K562 (cell line): ENCODE results near the gene ZDHHC24. TPM values are rescaled to one million over a fixed set of nuclear protein-coding genes. Genes with fewer than 3 reads are reported as not detected.

Source experiments
- CHD4 ChIP-seq: fragments of 200-600 bp; sonication (generic); IDR thresholded peaks from 3 replicates; pipeline ENCODE4 v1.6.1; 2012; ENCODE audit warnings: low read depth, mild to moderate bottlenecking, mixed read lengths, low read length, inconsistent platforms; ENCODE audit not compliant: insufficient read depth, insufficient replicate concordance, poor library complexity, severe bottlenecking
- DDX20 ChIP-seq: fragments of 450-650 bp; IDR thresholded peaks from 2 replicates; pipeline ENCODE4 v1.6.1; 2016; ENCODE audit warnings: missing genetic modification characterization, low read depth, mild to moderate bottlenecking, missing compliant biosample characterization, moderate library complexity
- EP300 ChIP-seq: IDR thresholded peaks from 2 replicates; pipeline ENCODE4 v1.6.1; 2012; ENCODE audit warnings: low read length, improper control_type of control experiment
- JUND ChIP-seq, 2 experiments: IDR thresholded peaks; 2 replicates in 1 of 2; 3 replicates in 1 of 2; pipeline ENCODE4 v1.6.1; 2011; ENCODE audit warnings: borderline replicate concordance in 2 of 2, low read depth in 2 of 2, low read length in 2 of 2, improper control_type of control experiment in 1 of 2, missing biosample characterization in 1 of 2, missing genetic modification characterization in 1 of 2, missing genetic modification reagents in 1 of 2
- NCOR1 ChIP-seq: fragments of 450-650 bp; IDR thresholded peaks from 2 replicates; pipeline ENCODE4 v1.6.1; 2016; ENCODE audit warnings: mild to moderate bottlenecking, moderate library complexity
- NELFE ChIP-seq: IDR thresholded peaks from 2 replicates; pipeline ENCODE4 v1.6.1; 2011; ENCODE audit warnings: mild to moderate bottlenecking; ENCODE audit not compliant: insufficient read depth, insufficient read length
- POU5F1 ChIP-seq: fragments of 150-350 bp; IDR thresholded peaks from 2 replicates; pipeline ENCODE4 v1.6.1; 2014; ENCODE audit warnings: borderline replicate concordance, low read length, low read depth, mild to moderate bottlenecking; ENCODE audit not compliant: partially characterized antibody
- SAFB ChIP-seq: fragments of 200-400 bp; formaldehyde crosslinking; IDR thresholded peaks from 2 replicates; pipeline ENCODE4 v1.6.1; 2017; ENCODE audit warnings: low read depth, low read length, borderline replicate concordance
- SPI1 ChIP-seq: IDR thresholded peaks from 2 replicates; pipeline ENCODE4 v1.6.1; 2011; ENCODE audit warnings: low read depth, low read length, control low read depth, borderline replicate concordance
- SRSF3 ChIP-seq: fragments of 200-400 bp; formaldehyde crosslinking; IDR thresholded peaks from 2 replicates; pipeline ENCODE4 v1.6.1; 2016; ENCODE audit warnings: mild to moderate bottlenecking, low read length, moderate library complexity; ENCODE audit not compliant: insufficient read depth
- TGIF2 ChIP-seq: sonication (generic); formaldehyde crosslinking; IDR thresholded peaks from 2 replicates; pipeline ENCODE4 v1.8.1; 2022; ENCODE audit warnings: mild to moderate bottlenecking, missing genetic modification reagents, moderate library complexity
- TRIM24 ChIP-seq, 2 experiments: fragments of 450-650 bp; IDR thresholded peaks; 2 replicates each; pipeline ENCODE4 v1.6.1; 2016
- TRIM28 ChIP-seq: fragments of 450-650 bp; IDR thresholded peaks from 2 replicates; pipeline ENCODE4 v1.6.1; 2017
- XRCC3 ChIP-seq: fragments of 450-650 bp; IDR thresholded peaks from 2 replicates; pipeline ENCODE4 v1.6.1; 2017; ENCODE audit warnings: mild to moderate bottlenecking, moderate library complexity
- ZFPM2 ChIP-seq: fragments of 250-450 bp; sonication (Bioruptor Pico); IDR thresholded peaks from 2 replicates; pipeline ENCODE4 v1.5.1; 2022; ENCODE audit warnings: mild to moderate bottlenecking
- ZNF639 ChIP-seq, 2 experiments: fragments of 200-800 bp in 1 of 2; sonication (Bioruptor generic) in 1 of 2; sonication (generic) in 1 of 2; formaldehyde crosslinking in 1 of 2; IDR thresholded peaks in 1 of 2; conservative IDR thresholded peaks in 1 of 2; 2 replicates each; pipeline versions ENCODE4 v1.5.0 to v1.6.1; 2016 to 2020; ENCODE audit warnings: missing compliant biosample characterization in 1 of 2, missing genetic modification characterization in 1 of 2, missing genetic modification reagents in 1 of 2
- ZNF695 ChIP-seq: fragments of 450-650 bp; formaldehyde crosslinking; IDR thresholded peaks from 2 replicates; pipeline ENCODE4 v1.4.0; 2020; ENCODE audit warnings: mild to moderate bottlenecking, moderate library complexity
- ZNF766 ChIP-seq: fragments of 200-800 bp; sonication (Bioruptor generic); conservative IDR thresholded peaks from 2 replicates; pipeline ENCODE4 v1.6.1; 2016; ENCODE audit warnings: missing genetic modification characterization, missing compliant biosample characterization
- ZSCAN32 ChIP-seq: fragments of 450-650 bp; formaldehyde crosslinking; IDR thresholded peaks from 2 replicates; pipeline ENCODE4 v1.4.0; 2020; ENCODE audit warnings: mild to moderate bottlenecking, moderate library complexity
- polyA plus RNA-seq, 8 experiments: library from polyadenylated mRNA; depleted of rRNA in 4 of 8; stranded (reverse) in 5 of 8; unstranded in 3 of 8; fragments of >200 nt; fragmentation: Nextera tagmentation in 2 of 8; fragmentation: Illumina TruSeq in 1 of 8; extraction: Ambion mirVana in 2 of 8; extraction: Trizol in 1 of 8; gene quantifications; 2 replicates each; pipeline versions ENCODE4 v1.2.1 to v1.2.3, GENCODE V29; 2011 to 2014; ENCODE audit warnings: inconsistent platforms in 1 of 8, missing spikeins in 1 of 8
- total RNA-seq, 7 experiments: library from RNA; depleted of rRNA in 6 of 7; stranded (reverse); fragments of >200 nt in 6 of 7; fragmentation: Illumina TruSeq in 2 of 7; extraction: Trizol in 2 of 7; gene quantifications; 2 replicates each; pipeline versions ENCODE4 v1.2.1 to v1.2.3, GENCODE V29; 2011 to 2021; ENCODE audit warnings: low replicate concordance in 1 of 7
- TF ChIP-seq, protein P1 (sequence below): sonication (generic); formaldehyde crosslinking; IDR thresholded peaks from 2 replicates; pipeline ENCODE4 v1.4.0; 2020; ENCODE audit warnings: mild to moderate bottlenecking, missing genetic modification reagents
- TF ChIP-seq, protein P2 (sequence below): fragments of 450-650 bp; IDR thresholded peaks from one replicate; pipeline ENCODE4 v1.6.1; 2018; ENCODE audit warnings: mild to moderate bottlenecking, moderate library complexity; ENCODE audit not compliant: partially characterized antibody

Gene ZDHHC24
- total and polyA plus RNA-seq, 9 of the 15 experiments (the other 6 are each of a cell fraction or from before 2014, with no cell fraction given): 0.45 to 11.2 (median 2.7) TPM

DNA sequence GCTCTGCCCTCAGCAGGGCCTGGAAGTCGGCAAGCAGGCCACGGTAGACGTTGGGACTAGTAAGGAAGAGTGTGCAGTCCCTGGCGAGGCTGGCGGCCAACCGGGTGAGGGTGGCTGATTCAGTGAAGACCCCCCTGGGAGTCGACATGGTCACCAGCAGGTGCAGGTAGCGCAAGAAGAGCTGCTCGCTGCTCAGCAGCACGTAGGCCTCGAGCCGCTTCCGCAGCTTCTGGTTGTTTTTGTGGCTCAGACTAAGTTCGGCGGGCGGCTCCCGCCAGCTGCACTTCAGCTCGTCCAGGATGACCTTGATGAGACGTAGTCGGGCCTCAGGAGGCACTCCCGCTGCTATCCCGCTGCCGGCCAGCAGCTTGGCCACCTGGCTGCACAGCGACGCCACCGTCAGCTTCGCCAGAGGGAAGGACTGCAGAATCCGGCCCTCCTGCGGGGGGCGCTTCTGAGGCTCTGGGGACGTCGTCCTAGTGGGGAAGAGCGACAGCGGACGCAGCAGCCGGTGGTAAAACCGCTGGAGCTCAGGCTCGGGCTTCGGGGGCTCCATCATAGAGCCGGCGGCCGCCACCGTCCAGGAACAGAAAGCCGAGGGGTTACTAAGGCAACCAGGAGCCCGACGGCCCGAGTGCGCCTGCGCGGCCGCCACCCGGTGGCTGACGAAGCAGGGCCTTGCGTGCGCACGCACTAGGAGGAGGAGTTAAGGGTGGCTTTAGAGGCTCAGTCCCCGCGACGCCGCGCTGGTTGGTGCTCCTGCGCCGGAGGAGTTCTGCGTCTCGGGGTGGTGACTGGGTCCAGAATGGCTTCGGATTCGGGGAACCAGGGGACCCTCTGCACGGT lies 46.8 kb upstream of the ZDHHC24 start, which contains the start of the genes CCDC87 and CCS (continued):
- TF ChIP-seq JUND (IDR thresholded peaks at IDR 0.05; ENCODE audit: borderline replicate concordance, low read depth, low read length): peak; percentile 26; the same call in 1 of the 2 replicates
- TF ChIP-seq JUND (tag; IDR thresholded peaks at IDR 0.05; ENCODE audit: borderline replicate concordance, low read depth, low read length): peak; percentile 19; the same call in 1 of the 3 replicates
- TF ChIP-seq, protein P1, sequence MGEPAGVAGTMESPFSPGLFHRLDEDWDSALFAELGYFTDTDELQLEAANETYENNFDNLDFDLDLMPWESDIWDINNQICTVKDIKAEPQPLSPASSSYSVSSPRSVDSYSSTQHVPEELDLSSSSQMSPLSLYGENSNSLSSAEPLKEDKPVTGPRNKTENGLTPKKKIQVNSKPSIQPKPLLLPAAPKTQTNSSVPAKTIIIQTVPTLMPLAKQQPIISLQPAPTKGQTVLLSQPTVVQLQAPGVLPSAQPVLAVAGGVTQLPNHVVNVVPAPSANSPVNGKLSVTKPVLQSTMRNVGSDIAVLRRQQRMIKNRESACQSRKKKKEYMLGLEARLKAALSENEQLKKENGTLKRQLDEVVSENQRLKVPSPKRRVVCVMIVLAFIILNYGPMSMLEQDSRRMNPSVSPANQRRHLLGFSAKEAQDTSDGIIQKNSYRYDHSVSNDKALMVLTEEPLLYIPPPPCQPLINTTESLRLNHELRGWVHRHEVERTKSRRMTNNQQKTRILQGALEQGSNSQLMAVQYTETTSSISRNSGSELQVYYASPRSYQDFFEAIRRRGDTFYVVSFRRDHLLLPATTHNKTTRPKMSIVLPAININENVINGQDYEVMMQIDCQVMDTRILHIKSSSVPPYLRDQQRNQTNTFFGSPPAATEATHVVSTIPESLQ (CRISPR knock-in tag): 0 out of 2 replicates have a peak, but pooled peaks have one; percentile 61
- TF ChIP-seq SAFB: no peak
- no peak for TF ChIP-seq SPI1
- no peak for TF ChIP-seq SRSF3
- no peak for TF ChIP-seq DDX20 (tag)
- TF ChIP-seq TRIM24 (IDR thresholded peaks at IDR 0.05): peak; percentile 37 to 76; a peak in 2 of 4 replicates
- TF ChIP-seq, protein P2, sequence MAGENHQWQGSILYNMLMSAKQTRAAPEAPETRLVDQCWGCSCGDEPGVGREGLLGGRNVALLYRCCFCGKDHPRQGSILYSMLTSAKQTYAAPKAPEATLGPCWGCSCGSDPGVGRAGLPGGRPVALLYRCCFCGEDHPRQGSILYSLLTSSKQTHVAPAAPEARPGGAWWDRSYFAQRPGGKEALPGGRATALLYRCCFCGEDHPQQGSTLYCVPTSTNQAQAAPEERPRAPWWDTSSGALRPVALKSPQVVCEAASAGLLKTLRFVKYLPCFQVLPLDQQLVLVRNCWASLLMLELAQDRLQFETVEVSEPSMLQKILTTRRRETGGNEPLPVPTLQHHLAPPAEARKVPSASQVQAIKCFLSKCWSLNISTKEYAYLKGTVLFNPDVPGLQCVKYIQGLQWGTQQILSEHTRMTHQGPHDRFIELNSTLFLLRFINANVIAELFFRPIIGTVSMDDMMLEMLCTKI: no peak
- no peak for TF ChIP-seq ZFPM2 (CRISPR knock-in tag)
- no peak for TF ChIP-seq EP300
- no peak for TF ChIP-seq TGIF2
- no peak for TF ChIP-seq ZNF695 (CRISPR knock-in tag)
- TF ChIP-seq POU5F1: no peak
- TF ChIP-seq XRCC3: no peak
- TF ChIP-seq NELFE: no peak
- TF ChIP-seq NCOR1: no peak
- peak; percentile 69 for TF ChIP-seq TRIM28
- TF ChIP-seq ZSCAN32 (CRISPR knock-in tag): no peak
- no peak for TF ChIP-seq ZNF766 (CRISPR knock-in tag)
- TF ChIP-seq CHD4: no peak
- TF ChIP-seq ZNF639 (CRISPR knock-in tag; conservative IDR thresholded peaks at IDR 0.05 in 1 of 2, IDR thresholded peaks at IDR 0.05 in 1 of 2): peak in 1 of 2 experiments; percentile 31; a peak in 1 of 4 replicates
